K562 (cell line): ENCODE data around the gene DGCR2. TPM values are rescaled to one million over a fixed set of nuclear protein-coding genes. Genes with fewer than 3 reads are reported as not detected.

Experiments used
- ATAC-seq: fragments of 200-7000 bp; cut with Tn5 transposase; 3 replicates; pipeline ENCODE4 v1.9.1; 2020; ENCODE audit warnings: moderate library complexity
- BruUV-seq: library from RNA; stranded (reverse); fragments of 400-500 nt; replicated peaks from 2 replicates; lab custom pipeline; 2021; lab: Mats Ljungman, UMichigan
- CTCF ChIA-PET: fragments of 300-600 bp; formaldehyde crosslinking; extraction: SDS; loops from one replicate; lab custom pipeline; 2021; ENCODE audit warnings: low intra/inter-chr PET ratio; lab: Yijun Ruan, JAX
- POLR2A ChIA-PET: fragments of 300-600, 350-650 bp; sonication (Branson Sonifier 250); formaldehyde crosslinking; extraction: SDS; loops from one replicate; lab custom pipeline; 2021; ENCODE audit warnings: antibody characterized with exemption, inconsistent platforms; lab: Yijun Ruan, JAX
- DNase-seq, 4 experiments: peaks; one replicate each; pipeline versions ENCODE4 v3.0.0 to v3.0.0-alpha.2; 2011 to 2018; ENCODE audit warnings: low spot score in 3 of 4, mixed read lengths in 3 of 4; ENCODE audit errors: extremely low read depth in 1 of 4
- FAIRE-seq: peaks from 2 replicates; lab custom pipeline; 2011; peaks lifted over from hg19 to GRCh38; lab: Jason Lieb, UNC
- H2AFZ ChIP-seq: 2 replicates; pipeline ENCODE4 v1.6.0; 2011; ENCODE audit warnings: low read depth, low read length, control low read depth, inconsistent platforms
- H3K27ac ChIP-seq: fragments of 200-600 bp; 3 replicates; pipeline ENCODE4 v1.8.0; 2011; ENCODE audit warnings: low read depth, mild to moderate bottlenecking, control low read depth, inconsistent platforms, low read length, moderate library complexity, mixed read lengths; ENCODE audit errors: extremely low read depth
- H3K27me3 ChIP-seq, 2 experiments: fragments of 300-600 bp in 1 of 2; 2 replicates in 1 of 2; 3 replicates in 1 of 2; pipeline versions ENCODE4 v1.6.0 to v1.8.0; 2011; ENCODE audit warnings: inconsistent platforms in 2 of 2, low read length in 2 of 2, mild to moderate bottlenecking in 1 of 2, mixed read lengths in 1 of 2, moderate library complexity in 1 of 2; ENCODE audit not compliant: control insufficient read depth in 2 of 2, insufficient read depth in 2 of 2
- H3K36me3 ChIP-seq: fragments of 300-600 bp; 3 replicates; pipeline ENCODE4 v1.8.0; 2011; ENCODE audit warnings: mild to moderate bottlenecking, low read length, inconsistent platforms; ENCODE audit not compliant: control insufficient read depth, insufficient read depth
- H3K4me1 ChIP-seq, 2 experiments: fragments of 200-600 bp in 1 of 2; replicated peaks in 1 of 2; 2 replicates in 1 of 2; 3 replicates in 1 of 2; pipeline versions ENCODE4 v1.5.1 to v1.8.0; 2011; ENCODE audit warnings: inconsistent platforms in 2 of 2, low read length in 2 of 2, mild to moderate bottlenecking in 1 of 2, mixed read lengths in 1 of 2, moderate library complexity in 1 of 2; ENCODE audit not compliant: control insufficient read depth in 2 of 2, insufficient read depth in 2 of 2
- H3K4me2 ChIP-seq: 2 replicates; pipeline ENCODE4 v1.6.1; 2011; ENCODE audit warnings: low read length, control low read depth, inconsistent platforms, mixed read lengths; ENCODE audit not compliant: insufficient read depth
- H3K4me3 ChIP-seq: fragments of 200-600 bp; sonication (generic), shearing (Covaris generic); 2 replicates; pipeline ENCODE4 v1.5.1; 2016; ENCODE audit warnings: control low read depth, inconsistent platforms
- H3K79me2 ChIP-seq: fragments of 200-600 bp; 3 replicates; pipeline ENCODE4 v1.8.0; 2011; ENCODE audit warnings: low read length, inconsistent platforms; ENCODE audit not compliant: control insufficient read depth, insufficient read depth
- H3K9ac ChIP-seq, 2 experiments: 2 replicates each; pipeline versions ENCODE4 v1.6.0 to v1.6.1; 2011; ENCODE audit warnings: low read depth in 2 of 2, low read length in 2 of 2, control low read depth in 1 of 2, inconsistent platforms in 1 of 2, mild to moderate bottlenecking in 1 of 2, mixed read lengths in 1 of 2; ENCODE audit not compliant: insufficient read depth in 1 of 2
- H3K9me1 ChIP-seq: one replicate; pipeline ENCODE4 v1.6.0; 2011; ENCODE audit warnings: inconsistent platforms, mild to moderate bottlenecking, low read length, moderate library complexity; ENCODE audit not compliant: control insufficient read depth, insufficient read depth
- H3K9me3 ChIP-seq: replicated peaks from 2 replicates; pipeline ENCODE4 v1.5.1; 2011; ENCODE audit warnings: low read depth, low read length, inconsistent platforms; ENCODE audit not compliant: control insufficient read depth, insufficient read depth
- H4K20me1 ChIP-seq: replicated peaks from 2 replicates; pipeline ENCODE4 v1.6.1; 2011; ENCODE audit warnings: low read length, inconsistent platforms, mixed read lengths; ENCODE audit not compliant: control insufficient read depth, insufficient read depth
- ATF2 ChIP-seq: sonication (generic); formaldehyde crosslinking; IDR thresholded peaks from 2 replicates; pipeline ENCODE4 v1.8.1; 2022; ENCODE audit warnings: missing genetic modification reagents
- ATF7 ChIP-seq: fragments of 450-650 bp; IDR thresholded peaks from 2 replicates; pipeline ENCODE4 v1.7.1; 2014; ENCODE audit warnings: mild to moderate bottlenecking, moderate library complexity
- DIDO1 ChIP-seq: fragments of 450-650 bp; IDR thresholded peaks from 2 replicates; pipeline ENCODE4 v1.6.1; 2016; ENCODE audit warnings: low read depth, missing biosample characterization, missing genetic modification characterization
- ERF ChIP-seq: fragments of 450-650 bp; formaldehyde crosslinking; IDR thresholded peaks from 2 replicates; pipeline ENCODE4 v1.4.0; 2020; ENCODE audit warnings: mild to moderate bottlenecking, mixed read lengths
- ID3 ChIP-seq, 2 experiments: fragments of 250-450 bp in 1 of 2; fragments of 450-650 bp in 1 of 2; sonication (Bioruptor Pico) in 1 of 2; IDR thresholded peaks; 2 replicates each; pipeline versions ENCODE4 v1.6.1 to v1.8.0; 2016 to 2021; ENCODE audit warnings: mild to moderate bottlenecking in 2 of 2, moderate library complexity in 2 of 2, missing compliant biosample characterization in 1 of 2, missing genetic modification characterization in 1 of 2
- JUN ChIP-seq, 2 experiments: sonication (generic) in 1 of 2; formaldehyde crosslinking in 1 of 2; IDR thresholded peaks; 2 replicates each; pipeline versions ENCODE4 v1.6.1 to v1.8.0; 2012 to 2022; ENCODE audit warnings: borderline replicate concordance in 2 of 2, mild to moderate bottlenecking in 2 of 2, improper control_type of control experiment in 1 of 2, low read depth in 1 of 2, low read length in 1 of 2, missing genetic modification reagents in 1 of 2
- KDM4B ChIP-seq, 2 experiments: fragments of 450-650 bp in 1 of 2; sonication (generic) in 1 of 2; IDR thresholded peaks; 2 replicates each; pipeline ENCODE4 v1.6.1; 2016 to 2017; ENCODE audit warnings: borderline replicate concordance in 2 of 2, antibody characterized with exemption in 1 of 2, low read depth in 1 of 2, mild to moderate bottlenecking in 1 of 2
- LARP7 ChIP-seq: fragments of 450-650 bp; IDR thresholded peaks from 2 replicates; pipeline ENCODE4 v1.6.1; 2016
- MAX ChIP-seq: sonication (generic); formaldehyde crosslinking; IDR thresholded peaks from 2 replicates; pipeline ENCODE4 v1.9.0; 2022; ENCODE audit warnings: mild to moderate bottlenecking, missing genetic modification reagents
- POLR2B ChIP-seq: fragments of 450-650 bp; IDR thresholded peaks from 2 replicates; pipeline ENCODE4 v1.6.1; 2018; ENCODE audit warnings: low read depth; ENCODE audit not compliant: partially characterized antibody
- PURB ChIP-seq: sonication (generic); formaldehyde crosslinking; IDR thresholded peaks from 2 replicates; pipeline ENCODE4 v1.9.0; 2021; ENCODE audit warnings: low read depth, mild to moderate bottlenecking, missing genetic modification reagents
- SLC30A9 ChIP-seq: fragments of 250-450 bp; sonication (Bioruptor Pico); IDR thresholded peaks from 2 replicates; pipeline ENCODE4 v1.8.0; 2022; ENCODE audit warnings: mild to moderate bottlenecking, moderate library complexity
- SMAD4 ChIP-seq: fragments of 250-450 bp; sonication (Bioruptor Pico); conservative IDR thresholded peaks from 2 replicates; pipeline ENCODE4 v1.8.0; 2021; ENCODE audit warnings: inconsistent platforms, mild to moderate bottlenecking, moderate library complexity
- TBP ChIP-seq: optimal IDR thresholded peaks from 2 replicates; pipeline ENCODE3; 2011; ENCODE audit warnings: low read depth, low read length, improper control_type of control experiment
- TEAD4 ChIP-seq, 2 experiments: sonication (generic) in 1 of 2; formaldehyde crosslinking in 1 of 2; IDR thresholded peaks; 2 replicates each; pipeline versions ENCODE4 v1.6.1 to v1.8.0; 2012 to 2022; ENCODE audit warnings: borderline replicate concordance in 1 of 2, inconsistent platforms in 1 of 2, low read length in 1 of 2, mild to moderate bottlenecking in 1 of 2, missing genetic modification reagents in 1 of 2
- ZEB2 ChIP-seq: fragments of 450-650 bp; IDR thresholded peaks from 2 replicates; pipeline ENCODE4 v1.6.1; 2016
- ZNF143 ChIP-seq: sonication (generic); formaldehyde crosslinking; IDR thresholded peaks from 2 replicates; pipeline ENCODE4 v1.9.0; 2022; ENCODE audit warnings: mild to moderate bottlenecking, missing genetic modification reagents
- ZNF551 ChIP-seq: fragments of 250-450 bp; sonication (Bioruptor Pico); IDR thresholded peaks from 2 replicates; pipeline ENCODE4 v1.5.0; 2021; ENCODE audit warnings: mild to moderate bottlenecking, moderate library complexity
- ZNF75A ChIP-seq: fragments of 450-650 bp; formaldehyde crosslinking; IDR thresholded peaks from 2 replicates; pipeline ENCODE4 v1.4.0; 2020; ENCODE audit warnings: mild to moderate bottlenecking
- WGBS: fragments of 100-300 bp; shearing (Covaris generic); methylation state at CpG from one replicate; pipeline ENCODE4 v1.1.6; 2016; ENCODE audit warnings: low coverage, mixed read lengths; ENCODE audit not compliant: insufficient coverage; ENCODE audit errors: missing lambda C conversion rate; 5-methylcytosine and 5-hydroxymethylcytosine counted together
- in situ Hi-C: fragments of 300-500 bp; cut with MboI; formaldehyde crosslinking; loops from 4 replicates; pipeline ENCODE4 v1.15.0; 2018; ENCODE audit warnings: inconsistent platforms, mixed read lengths
- intact Hi-C: fragments of 100-400 bp; cut with micrococcal nuclease; formaldehyde crosslinking; loops from 2 replicates; pipeline ENCODE4 v1.14.2; 2022
- polyA plus RNA-seq, 8 experiments: library from polyadenylated mRNA; depleted of rRNA in 4 of 8; stranded (reverse) in 5 of 8; unstranded in 3 of 8; fragments of >200 nt; fragmentation: Nextera tagmentation in 2 of 8; fragmentation: Illumina TruSeq in 1 of 8; extraction: Ambion mirVana in 2 of 8; extraction: Trizol in 1 of 8; gene quantifications; 2 replicates each; pipeline versions ENCODE4 v1.2.1 to v1.2.3, GENCODE V29; 2011 to 2014; ENCODE audit warnings: inconsistent platforms in 1 of 8, missing spikeins in 1 of 8
- total RNA-seq, 7 experiments: library from RNA; depleted of rRNA in 6 of 7; stranded (reverse); fragments of >200 nt in 6 of 7; fragmentation: Illumina TruSeq in 2 of 7; extraction: Trizol in 2 of 7; gene quantifications; 2 replicates each; pipeline versions ENCODE4 v1.2.1 to v1.2.3, GENCODE V29; 2011 to 2021; ENCODE audit warnings: low replicate concordance in 1 of 7

The DGCR2 gene
- total and polyA plus RNA-seq, 9 of the 15 experiments (the other 6 are each of a cell fraction or from before 2014, with no cell fraction given) = 0.69 to 101 (median 56.4) TPM

GRCh38 chr22:19055801-19056200, 66.4 kb downstream of the DGCR2 start (continued):
- TF ChIP-seq ID3 (CRISPR knock-in tag; IDR thresholded peaks at IDR 0.05) = no peak
- TF ChIP-seq ID3 (tag; IDR thresholded peaks at IDR 0.05) = no peak
- TF ChIP-seq SMAD4 (CRISPR knock-in tag) = no peak

GRCh38 chr22:19052941-19053541, 69.2 kb downstream of the DGCR2 start:
- Histone ChIP-seq H3K27me3 (no peaks in the 10 kb centered on the region), H3K4me1 (peaks cover 2 to 3% of the 10 kb centered on the region in 2 experiments; a peak in 3 of 5 replicates), H3K9me3 (no peaks in the 10 kb centered on the region), H3K9me1 (peaks cover 7% of the 10 kb centered on the region), H2AFZ (no peak overlapping the region), H4K20me1 (peaks cover 8% of the 10 kb centered on the region; the same call in 1 of the 2 replicates), H3K4me3 (no peak overlapping the region), H3K9ac (no peak overlapping the region), H3K79me2 (no peaks in the 10 kb centered on the region), H3K36me3 (peaks cover 83% of the 10 kb centered on the region), H3K27ac (no peak overlapping the region), H3K4me2 (no peak overlapping the region)
- no TSS peak for BruUV-seq
- in situ Hi-C loops = no loop called here
- ChIA-PET CTCF (no interaction called here), POLR2A (interaction anchor here (1.6 kb wide), 1 partner anchor 10 kb away, joined by 8 read pairs; no protein-coding TSS in a partner anchor)
- WGBS = 84% methylated on average over 4 of the region's 4 CpGs
- no peak for FAIRE-seq
- peak; percentile 4; the same call in 1 of the 3 replicates for ATAC-seq
- no peak for DNase-seq
- intact Hi-C loops = no loop called here
- TF ChIP-seq ATF2 (CRISPR knock-in tag) (peak; percentile 65; the same call in 1 of the 2 replicates), TEAD4 (IDR thresholded peaks at IDR 0.05; ENCODE audit: low read length) (no peak), TEAD4 (CRISPR knock-in tag; IDR thresholded peaks at IDR 0.05; ENCODE audit: borderline replicate concordance) (peak; percentile 17; the same call in 1 of the 2 replicates), MAX (CRISPR knock-in tag) (0 out of 2 replicates have a peak, but pooled peaks have one; percentile 21), LARP7 (0 out of 2 replicates have a peak, but pooled peaks have one; percentile 56), DIDO1 (tag) (no peak), ZNF551 (CRISPR knock-in tag) (no peak), TBP (no peak), POLR2B (no peak), JUN (IDR thresholded peaks at IDR 0.05; ENCODE audit: borderline replicate concordance, low read depth, low read length) (peak; percentile 12; the same call in 1 of the 2 replicates), JUN (CRISPR knock-in tag; IDR thresholded peaks at IDR 0.05; ENCODE audit: borderline replicate concordance) (no peak), ATF7 (no peak), PURB (CRISPR knock-in tag) (0 out of 2 replicates have a peak, but pooled peaks have one; percentile 60), ZEB2 (no peak), ZNF143 (CRISPR knock-in tag) (peak; percentile 11; the same call in 1 of the 2 replicates), KDM4B (IDR thresholded peaks at IDR 0.05; ENCODE audit: borderline replicate concordance in 2 of 2, low read depth in 1 of 2) (no peak), ERF (CRISPR knock-in tag) (no peak), ZNF75A (CRISPR knock-in tag) (no peak), SLC30A9 (no peak)
